Stimulated activated CD4-positive, alpha-beta T cell treated with anti-CD3 and anti-CD28 coated beads, Interleukin-15, amount 100 ng/mL, for 24 hours (primary cell): ENCODE data around the gene SBNO2.
"Not testable (repeated sequence)": the region's sequence is repeated elsewhere in the genome, so short reads cannot be mapped to it uniquely, and the experiment has no call there.

Experiments
- DNase-seq: peaks from one replicate; pipeline ENCODE4 v3.0.0-alpha.2; 2020

Gene SBNO2

GRCh38 chr19:1206150-1206863 lies 32.2 kb upstream of the SBNO2 start:
- DNase-seq: peak; percentile 26

DNA sequence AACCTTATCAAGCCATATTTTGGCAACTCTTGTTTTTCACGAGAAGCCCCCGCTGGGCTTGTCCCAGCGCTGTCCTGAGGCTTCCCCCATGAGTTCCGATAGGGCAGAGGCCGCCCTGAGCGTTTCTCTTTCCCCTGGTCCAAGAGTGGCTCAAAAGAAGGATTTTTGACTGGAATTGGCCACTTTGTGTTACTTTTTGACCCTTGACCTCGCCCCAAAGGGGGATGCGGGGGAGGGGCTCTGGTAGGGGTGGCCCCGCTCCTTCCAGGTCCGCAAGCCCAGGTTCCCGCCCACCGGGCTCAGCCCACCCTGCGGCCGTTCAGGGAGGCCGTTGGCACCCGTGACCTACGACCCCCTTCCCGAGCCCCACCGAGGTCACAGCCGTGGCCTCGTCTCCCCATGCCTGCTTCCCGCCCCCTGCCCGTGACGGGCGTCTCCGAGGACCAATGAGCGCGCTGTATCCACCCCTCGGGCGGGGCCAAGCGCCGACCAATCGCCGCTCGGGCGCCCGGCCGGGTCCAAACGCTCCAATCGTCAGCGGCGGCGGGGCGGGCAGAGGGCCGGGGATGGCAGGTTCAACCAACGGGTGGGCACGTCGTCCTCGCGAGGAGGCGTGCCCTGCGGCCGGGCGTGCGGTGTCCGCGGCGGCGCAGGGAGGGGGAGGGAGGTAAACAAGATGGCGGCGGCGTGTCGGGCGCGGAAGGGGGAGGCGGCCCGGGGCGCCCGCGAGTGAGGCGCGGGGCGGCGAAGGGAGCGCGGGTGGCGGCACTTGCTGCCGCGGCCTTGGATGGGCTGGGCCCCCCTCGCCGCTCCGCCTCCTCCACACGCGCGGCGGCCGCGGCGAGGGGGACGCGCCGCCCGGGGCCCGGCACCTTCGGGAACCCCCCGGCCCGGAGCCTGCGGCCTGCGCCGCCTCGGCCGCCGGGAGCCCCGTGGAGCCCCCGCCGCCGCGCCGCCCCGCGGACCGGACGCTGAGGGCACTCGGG lies 31.3 kb upstream of the SBNO2 start, which contains the start of gene STK11:
Gene STK11, plus strand, starts transcription at position 665 of the 986 bp plus-strand sequence. CDS start 1,136 bp downstream, outside the sequence.
- DNase-seq: peak; percentile 100

- DNase-seq: not testable (repeated sequence)
Measured at GRCh38 chr19:1200614-1201013, 26.5 kb upstream of the SBNO2 start.

GRCh38 chr19:1199531-1199930 lies 25.5 kb upstream of the SBNO2 start:
- DNase-seq: no peak

- DNase-seq: peak; percentile 71
Measured at GRCh38 chr19:1189419-1189818, 15.4 kb upstream of the SBNO2 start.

DNA sequence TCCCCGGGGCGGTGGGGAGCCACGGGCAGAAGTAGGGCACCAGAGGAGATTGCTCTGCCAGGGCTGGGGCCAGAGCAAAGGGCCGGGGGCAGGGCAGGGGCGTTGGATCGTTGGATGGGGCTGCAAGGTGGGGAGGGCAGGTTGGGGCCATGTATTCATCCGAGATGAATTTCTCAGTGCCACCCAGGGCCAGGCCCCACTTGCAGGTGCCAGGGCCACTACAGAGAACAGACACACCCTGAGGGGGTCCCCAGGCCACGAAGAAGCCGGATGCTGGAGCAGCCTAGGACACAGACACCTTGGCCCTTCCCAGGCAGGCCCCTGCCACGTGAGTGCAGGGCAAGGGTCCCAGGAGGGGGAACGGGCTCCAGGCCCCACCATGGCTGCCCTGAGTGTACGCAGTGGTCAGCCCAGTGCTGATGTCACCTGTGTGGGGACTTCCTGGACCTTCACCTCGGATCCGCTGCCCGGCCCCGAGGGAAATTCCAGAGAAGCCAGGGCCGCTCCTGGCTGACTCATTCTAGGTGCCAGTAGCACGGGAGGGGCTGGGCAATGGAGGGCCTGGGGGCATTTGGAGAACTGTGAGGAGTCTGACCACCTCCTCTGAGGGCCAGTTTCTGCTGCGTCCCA lies 9.6 kb upstream of the SBNO2 start:
- no peak for DNase-seq

DNA sequence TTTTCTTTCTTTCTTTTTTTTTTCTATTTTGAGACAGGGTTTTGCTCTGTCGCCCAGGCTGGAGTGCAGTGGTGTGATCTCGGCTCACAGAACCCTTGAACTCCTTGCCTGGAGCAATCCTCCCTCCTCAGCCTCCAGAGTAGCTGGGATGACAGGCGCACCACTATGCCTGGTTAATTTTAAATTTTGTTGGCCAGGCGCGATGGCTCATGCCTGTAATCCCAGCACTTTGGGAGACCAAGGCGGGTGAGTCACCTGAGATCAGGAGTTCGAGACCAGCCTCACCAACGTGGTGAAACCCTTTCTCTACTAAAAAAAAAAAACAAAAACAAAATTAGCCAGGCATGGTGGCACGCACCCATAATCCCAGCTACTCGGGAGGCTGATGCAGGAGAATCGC lies 8.7 kb upstream of the SBNO2 start:
- DNase-seq: no peak

- no peak for DNase-seq
Measured at GRCh38 chr19:1182068-1182467, 8.0 kb upstream of the SBNO2 start.

DNA sequence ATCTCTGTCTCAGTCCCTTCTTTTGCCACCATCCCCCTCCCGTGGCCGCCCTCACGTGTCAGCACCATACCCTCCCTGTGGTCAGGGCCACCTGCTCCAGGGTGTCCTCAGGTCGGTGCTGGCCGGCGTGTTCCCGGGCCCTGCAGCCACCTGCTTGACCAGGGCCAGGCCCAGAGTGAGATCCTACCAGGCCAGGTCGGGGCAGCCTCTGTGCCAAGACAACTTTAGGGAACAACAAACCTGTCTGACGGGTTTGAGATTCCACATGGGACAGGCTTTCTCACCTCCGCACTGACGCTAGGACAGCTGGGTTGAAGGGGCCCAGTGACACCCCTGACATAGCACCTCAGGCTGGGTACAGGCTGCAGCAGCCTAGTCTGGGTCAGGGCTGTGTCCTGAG lies 7.5 kb upstream of the SBNO2 start:
- DNase-seq: no peak

GRCh38 chr19:1177322-1178114 lies 3.5 kb upstream of the SBNO2 start:
- DNase-seq: no peak

- peak; percentile 33 for DNase-seq
Measured at GRCh38 chr19:1173159-1173844, 766 bp downstream of the SBNO2 start.

GRCh38 chr19:1172353-1173158 lies 1.5 kb downstream of the SBNO2 start:
- DNase-seq: no peak

GRCh38 chr19:1171755-1172352 lies 2.2 kb downstream of the SBNO2 start:
- DNase-seq: no peak

GRCh38 chr19:1170938-1171754 lies 2.9 kb downstream of the SBNO2 start:
- no peak for DNase-seq

- no peak for DNase-seq
Measured at GRCh38 chr19:1169921-1170885, 3.9 kb downstream of the SBNO2 start.

DNA sequence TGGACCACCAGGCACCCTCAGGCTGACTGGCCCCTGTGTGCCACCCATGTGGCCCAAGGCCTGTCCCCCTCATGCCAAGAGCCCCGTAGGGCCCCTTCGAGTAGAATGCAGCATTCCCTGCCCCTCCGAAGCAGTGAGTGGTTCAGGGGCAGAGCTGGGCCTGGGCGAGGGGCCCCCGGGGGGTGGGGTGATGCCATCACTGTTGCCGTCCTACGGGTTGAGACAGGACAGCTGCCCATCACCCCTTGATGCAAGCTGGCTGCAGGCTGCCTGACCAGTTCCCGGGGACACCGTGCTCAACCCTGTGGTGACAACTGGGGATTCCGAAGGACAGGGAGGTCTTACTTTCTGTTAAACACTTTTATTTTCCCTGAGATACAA lies 4.7 kb downstream of the SBNO2 start:
- DNase-seq: no peak

GRCh38 chr19:1168572-1169410 lies 5.3 kb downstream of the SBNO2 start:
- no peak for DNase-seq
